ENCODE measurements around the gene PLEKHH3.

DNA sequence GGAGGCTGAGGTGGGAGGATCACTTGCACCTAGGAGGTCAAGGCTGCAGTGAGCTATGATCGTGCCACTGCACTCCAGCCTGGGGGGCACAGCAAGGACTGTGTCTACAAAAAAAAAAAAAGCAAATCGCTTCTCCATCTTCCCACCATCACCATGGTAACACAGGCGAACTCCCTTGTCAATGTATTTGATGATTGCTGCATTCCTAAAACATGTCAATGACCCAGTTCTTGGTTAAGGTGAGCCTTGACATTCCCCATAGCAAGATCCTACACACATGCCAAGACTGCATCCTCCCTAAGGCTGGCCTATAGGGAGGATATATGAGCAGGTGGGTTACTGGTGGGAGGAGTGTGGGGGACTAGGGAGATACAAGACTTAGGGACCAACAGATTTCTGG, 17.7 kb upstream of the PLEKHH3 start:
- TF ChIP-seq, protein P1, sequence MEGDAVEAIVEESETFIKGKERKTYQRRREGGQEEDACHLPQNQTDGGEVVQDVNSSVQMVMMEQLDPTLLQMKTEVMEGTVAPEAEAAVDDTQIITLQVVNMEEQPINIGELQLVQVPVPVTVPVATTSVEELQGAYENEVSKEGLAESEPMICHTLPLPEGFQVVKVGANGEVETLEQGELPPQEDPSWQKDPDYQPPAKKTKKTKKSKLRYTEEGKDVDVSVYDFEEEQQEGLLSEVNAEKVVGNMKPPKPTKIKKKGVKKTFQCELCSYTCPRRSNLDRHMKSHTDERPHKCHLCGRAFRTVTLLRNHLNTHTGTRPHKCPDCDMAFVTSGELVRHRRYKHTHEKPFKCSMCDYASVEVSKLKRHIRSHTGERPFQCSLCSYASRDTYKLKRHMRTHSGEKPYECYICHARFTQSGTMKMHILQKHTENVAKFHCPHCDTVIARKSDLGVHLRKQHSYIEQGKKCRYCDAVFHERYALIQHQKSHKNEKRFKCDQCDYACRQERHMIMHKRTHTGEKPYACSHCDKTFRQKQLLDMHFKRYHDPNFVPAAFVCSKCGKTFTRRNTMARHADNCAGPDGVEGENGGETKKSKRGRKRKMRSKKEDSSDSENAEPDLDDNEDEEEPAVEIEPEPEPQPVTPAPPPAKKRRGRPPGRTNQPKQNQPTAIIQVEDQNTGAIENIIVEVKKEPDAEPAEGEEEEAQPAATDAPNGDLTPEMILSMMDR (IDR thresholded peaks at IDR 0.05 in 8 of 11, conservative IDR thresholded peaks at IDR 0.05 in 3 of 11), result no peak
- TF ChIP-seq POLR2A (IDR thresholded peaks at IDR 0.05) (no peak), POLR2AphosphoS5 (IDR thresholded peaks at IDR 0.05) (no peak)

All from spleen (tissue), 7 donors.